G401 (cell line): Measurements from ENCODE around the gene TRIM45. TPM values are rescaled to one million over a fixed set of nuclear protein-coding genes. Genes with fewer than 3 reads are reported as not detected.
"Not testable (repeated sequence)": the region's sequence is repeated elsewhere in the genome, so short reads cannot be mapped to it uniquely, and the experiment has no call there.

Source experiments
- DNase-seq: peaks from one replicate; pipeline ENCODE4 v3.0.0-alpha.2; 2015; ENCODE audit warnings: low spot score
- in situ Hi-C: cut with HindIII; loops from 2 replicates; pipeline ENCODE4 v1.10.0; 2016; ENCODE audit warnings: low sequenced_read_pairs, mixed read lengths
- total RNA-seq: library from RNA; depleted of rRNA; stranded (reverse); fragments of >200 nt; shearing (Covaris generic); gene quantifications from 2 replicates; pipeline ENCODE4 v1.2.3, GENCODE V29; 2014

Gene TRIM45
- total RNA-seq, 1 experiment from 2014 or later, result 6.0 TPM

GRCh38 chr1:117106478-117106877, 15.1 kb downstream of the TRIM45 start:
- in situ Hi-C loops, result no loop called here
- DNase-seq, result no peak

DNA sequence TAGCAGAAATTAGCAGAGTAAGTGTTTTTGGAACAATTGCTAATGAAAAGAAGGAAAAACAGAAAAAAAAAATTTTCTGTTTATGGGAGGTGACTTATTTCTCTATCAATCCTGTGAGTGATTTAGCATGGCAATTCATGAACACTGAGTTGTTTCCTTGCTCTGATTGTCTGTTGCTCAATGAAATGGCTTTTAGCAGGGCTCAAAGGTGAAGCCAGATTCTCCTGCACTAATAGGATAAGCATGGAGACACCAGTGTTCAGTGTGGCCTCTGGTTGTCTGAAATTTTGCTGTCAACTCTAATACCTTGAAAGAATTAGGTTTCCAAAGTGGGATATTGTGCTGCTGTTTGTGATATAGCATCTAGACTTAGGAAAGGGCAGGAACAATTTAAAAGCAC, 15.8 kb downstream of the TRIM45 start:
- in situ Hi-C loops, result no loop called here
- no peak for DNase-seq

GRCh38 chr1:117104986-117105385, 16.6 kb downstream of the TRIM45 start:
- in situ Hi-C loops, result no loop called here
- no peak for DNase-seq

DNA sequence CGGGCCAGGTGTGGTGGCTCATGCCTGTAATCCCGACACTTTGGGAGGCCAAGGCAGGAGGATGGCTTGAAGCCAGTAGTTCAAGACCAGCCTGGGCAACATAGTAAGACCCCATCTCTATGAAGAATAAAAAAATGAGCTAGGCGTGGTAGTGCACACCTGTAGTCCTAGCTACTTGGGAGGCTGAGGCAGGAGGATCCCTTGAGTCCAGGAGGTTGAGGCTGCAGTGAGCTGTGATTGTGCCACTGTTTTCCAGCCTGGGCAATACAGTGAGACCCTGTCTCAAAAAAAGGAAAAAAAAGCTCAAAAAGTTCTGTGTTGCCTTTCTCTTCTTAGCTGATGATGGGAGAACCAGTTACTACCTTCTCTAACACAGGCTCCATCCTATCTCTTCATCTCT, 19.7 kb downstream of the TRIM45 start:
- in situ Hi-C loops, DNase-seq: not testable (repeated sequence)

- in situ Hi-C loops, result no loop called here
- DNase-seq, result no peak
Measured at GRCh38 chr1:117101334-117101733, 20.2 kb downstream of the TRIM45 start.

- no peak for DNase-seq
- in situ Hi-C loops, result no loop called here
Measured at GRCh38 chr1:117098287-117098890, 23.2 kb downstream of the TRIM45 start.

GRCh38 chr1:117097443-117097842, 24.1 kb downstream of the TRIM45 start:
- DNase-seq, result no peak
- in situ Hi-C loops, result no loop called here

DNA sequence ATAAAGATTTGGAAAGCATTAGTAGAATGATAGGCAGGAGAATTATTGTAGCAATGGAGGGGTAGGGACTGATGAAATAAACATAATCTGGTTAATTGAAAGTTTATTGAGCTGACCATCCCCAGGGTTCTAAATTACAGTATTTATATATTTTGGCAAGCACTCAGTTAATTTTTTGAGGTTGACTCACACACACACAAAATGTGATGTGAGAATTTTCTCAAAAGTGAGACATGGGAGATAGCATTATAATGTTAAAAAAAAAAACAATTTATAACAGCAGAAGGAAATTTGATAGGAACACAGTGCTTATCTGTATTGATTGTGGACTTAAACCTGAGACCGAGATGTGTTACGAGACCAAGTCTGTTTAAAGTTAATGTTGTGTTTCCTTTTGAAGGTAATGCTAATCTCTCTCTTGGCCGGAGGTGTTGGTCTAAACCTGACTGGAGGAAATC, 24.6 kb downstream of the TRIM45 start:
- DNase-seq, result no peak
- in situ Hi-C loops, result no loop called here

GRCh38 chr1:117094841-117095604, 26.5 kb downstream of the TRIM45 start:
- in situ Hi-C loops, result no loop called here
- no peak for DNase-seq

DNA sequence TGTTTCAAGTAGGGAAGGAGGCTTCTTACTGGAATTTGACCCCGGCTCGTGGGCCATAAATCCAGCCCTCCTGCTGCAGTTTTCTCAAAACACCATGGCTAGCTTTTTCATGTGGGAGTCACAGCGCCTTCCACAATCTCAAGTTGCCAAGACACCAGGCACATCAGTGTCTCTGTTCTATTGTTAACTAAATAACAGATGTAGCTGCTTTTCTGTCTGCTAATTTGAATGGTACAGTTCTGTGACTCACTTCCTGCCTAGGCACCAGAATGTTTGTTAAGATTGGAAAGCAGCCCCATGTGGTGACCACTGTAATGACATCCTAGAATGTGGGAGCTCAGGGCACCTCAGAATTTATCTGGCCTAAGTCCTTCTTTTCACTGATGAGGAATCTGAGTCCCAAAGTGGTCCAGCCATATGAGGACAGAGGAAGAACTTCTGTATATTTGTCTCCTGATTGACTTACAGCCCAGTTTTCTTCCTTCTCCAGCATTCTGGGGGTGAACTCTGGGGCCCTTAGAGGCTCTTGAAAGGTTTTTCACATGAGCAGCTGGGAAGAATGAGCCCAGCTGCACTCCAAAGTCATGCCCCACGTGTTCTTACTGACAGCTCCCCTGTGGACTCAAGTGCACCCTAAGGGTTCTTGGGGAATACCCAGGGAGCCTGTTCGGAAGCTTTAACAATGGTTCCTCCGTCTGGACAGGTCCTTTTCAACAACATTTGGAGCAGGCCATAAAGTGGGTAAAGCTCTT, 27.5 kb downstream of the TRIM45 start:
- in situ Hi-C loops, result no loop called here
- DNase-seq, result no peak

DNA sequence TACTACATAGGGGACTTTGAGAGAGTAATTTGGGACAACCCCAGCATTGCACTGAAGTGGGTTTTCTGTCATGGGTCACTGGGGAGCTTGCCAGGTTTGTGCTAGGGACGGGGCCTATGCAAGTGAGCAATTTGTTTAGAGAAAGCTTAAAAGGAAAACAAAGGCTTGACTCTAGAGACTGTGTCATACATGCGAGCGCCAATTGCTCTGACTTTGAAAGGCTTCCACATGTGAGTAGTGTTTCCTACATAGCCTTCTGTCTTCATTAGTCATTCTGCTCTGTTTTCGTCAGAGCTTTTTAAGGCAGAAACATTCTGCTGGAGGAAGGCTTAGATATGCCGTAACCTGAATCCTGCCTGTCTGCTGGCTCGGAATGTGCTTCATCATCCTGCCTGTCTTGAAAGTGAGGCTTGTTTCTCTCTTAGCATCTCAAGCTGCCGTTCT, 28.4 kb downstream of the TRIM45 start:
- in situ Hi-C loops, result no loop called here
- DNase-seq, result no peak

GRCh38 chr1:117092594-117092993, 29.0 kb downstream of the TRIM45 start:
- no peak for DNase-seq
- in situ Hi-C loops, result no loop called here

DNA sequence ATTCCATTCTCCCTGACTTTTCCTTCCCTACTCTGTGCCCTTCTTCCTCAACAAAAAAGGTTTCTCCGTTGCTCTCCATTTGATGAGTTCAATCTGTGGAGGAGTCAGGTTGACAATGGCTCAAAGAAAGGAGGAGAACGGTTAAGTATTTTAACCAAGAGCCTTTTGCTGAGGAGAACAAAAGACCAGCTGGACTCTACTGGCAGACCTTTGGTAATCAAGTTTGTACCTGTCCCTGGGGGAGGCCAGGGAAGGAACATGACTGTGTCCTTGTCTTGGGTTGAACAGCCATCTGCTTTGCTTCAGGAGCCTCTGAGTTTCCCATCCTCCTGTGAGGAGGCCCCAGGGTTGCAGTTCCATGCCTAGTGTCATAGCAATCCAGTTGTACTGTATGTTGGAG, 31.6 kb downstream of the TRIM45 start:
- in situ Hi-C loops, result no loop called here
- DNase-seq, result no peak

DNA sequence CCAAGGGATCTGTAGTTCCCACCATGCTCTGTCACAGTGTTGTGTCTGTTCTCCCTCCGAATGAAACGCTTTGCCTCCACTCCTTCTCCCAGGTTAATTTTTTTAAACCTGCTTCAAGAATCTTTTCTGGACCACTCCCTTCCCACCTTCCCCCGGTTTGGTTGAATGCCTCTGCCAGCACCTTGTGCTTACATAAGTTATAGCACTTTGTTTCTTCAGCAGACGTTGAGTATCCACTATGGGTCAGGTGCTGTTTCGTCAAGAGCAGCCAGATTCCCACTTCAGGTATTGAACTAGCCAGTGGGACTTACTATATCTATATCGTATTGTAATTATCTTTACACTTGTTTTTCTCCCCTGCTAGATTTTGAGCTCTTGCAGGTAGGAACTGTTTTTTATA, 33.9 kb downstream of the TRIM45 start:
- in situ Hi-C loops, result no loop called here
- no peak for DNase-seq

DNA sequence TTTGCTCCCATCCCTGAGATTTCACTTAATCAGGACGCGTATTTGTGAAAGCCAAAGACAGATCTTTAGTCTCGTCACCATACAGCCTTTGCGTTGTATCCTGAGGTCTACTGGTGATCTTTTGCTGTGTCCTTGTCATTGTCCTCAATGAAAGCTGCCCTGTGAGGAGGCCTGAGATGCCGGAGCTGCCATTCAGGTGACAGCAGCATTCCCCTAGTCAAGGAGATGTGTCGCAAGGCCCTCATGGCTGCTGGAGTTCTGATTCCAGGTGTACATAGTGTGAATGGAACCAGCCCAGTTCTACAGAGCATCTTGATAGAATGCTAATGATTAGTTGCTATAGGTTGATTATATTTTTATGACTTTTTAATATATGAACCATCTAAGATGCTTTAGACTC, 37.3 kb downstream of the TRIM45 start:
- DNase-seq, result no peak
- in situ Hi-C loops, result no loop called here

GRCh38 chr1:117079737-117080136, 41.8 kb downstream of the TRIM45 start:
- DNase-seq, result no peak
- in situ Hi-C loops, result no loop called here

- in situ Hi-C loops, result no loop called here
- DNase-seq, result no peak
Measured at GRCh38 chr1:117077267-117077666, 44.3 kb downstream of the TRIM45 start.

GRCh38 chr1:117076648-117077047, 44.9 kb downstream of the TRIM45 start:
- in situ Hi-C loops, result no loop called here
- no peak for DNase-seq

GRCh38 chr1:117070124-117070523, 51.4 kb downstream of the TRIM45 start:
- in situ Hi-C loops, result no loop called here
- DNase-seq, result no peak

DNA sequence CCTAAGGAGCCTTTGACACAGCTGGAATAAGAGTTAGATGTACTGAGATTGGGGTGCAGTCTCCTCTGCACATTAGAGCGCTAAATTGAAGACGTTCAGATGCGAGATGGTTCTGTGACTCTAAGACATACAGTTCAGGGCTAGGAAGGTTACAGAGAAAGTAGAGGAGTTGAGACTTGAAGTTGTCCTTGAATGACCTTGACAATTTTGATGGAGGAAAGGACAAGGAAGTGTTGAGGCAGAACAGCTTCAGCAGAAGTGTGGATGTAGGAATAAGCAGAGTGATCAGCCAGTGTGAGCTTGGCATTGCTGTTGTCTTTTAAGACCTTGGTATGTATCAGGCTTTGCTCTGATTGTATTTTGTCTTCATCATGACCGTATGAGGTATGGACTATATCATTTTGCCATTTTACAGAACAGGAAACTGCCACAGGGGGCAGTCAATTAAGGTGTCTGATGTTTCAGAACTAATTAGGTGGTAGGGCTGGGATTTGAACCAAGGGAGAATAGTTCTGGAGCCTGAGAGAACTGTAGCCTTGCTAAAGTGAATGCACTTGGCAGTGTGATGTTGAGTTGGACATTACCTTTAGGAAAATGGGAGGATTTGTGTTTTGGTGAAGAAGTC, 52.2 kb downstream of the TRIM45 start:
- in situ Hi-C loops, result no loop called here
- no peak for DNase-seq
